Karpas-422 (cell line): ENCODE results near the gene KATNIP. TPM values are rescaled to one million over a fixed set of nuclear protein-coding genes. Genes with fewer than 3 reads are reported as not detected.

Experiments
- DNase-seq: peaks from one replicate; pipeline ENCODE4 v3.0.0-alpha.2; 2015
- H2AFZ ChIP-seq: fragments of 200-600 bp; sonication (generic); 2 replicates; pipeline ENCODE4 v1.6.1; 2014; ENCODE audit warnings: antibody characterized with exemption, low read length, mixed read lengths
- H3K27ac ChIP-seq: fragments of 200-600 bp; sonication (generic); 2 replicates; pipeline ENCODE4 v1.5.1; 2014; ENCODE audit warnings: mild to moderate bottlenecking, low read length, moderate library complexity
- H3K27me3 ChIP-seq: fragments of 200-600 bp; sonication (generic); 2 replicates; pipeline ENCODE4 v1.6.1; 2014; ENCODE audit warnings: low read length, mixed read lengths
- H3K36me3 ChIP-seq: fragments of 200-600 bp; sonication (generic); 2 replicates; pipeline ENCODE4 v1.6.1; 2014; ENCODE audit warnings: low read length, mixed read lengths; ENCODE audit not compliant: insufficient read depth
- H3K4me1 ChIP-seq: fragments of 200-600 bp; sonication (generic); 2 replicates; pipeline ENCODE4 v1.6.1; 2014; ENCODE audit warnings: mild to moderate bottlenecking, low read length, mixed read lengths
- H3K4me2 ChIP-seq: fragments of 200-600 bp; sonication (generic); 2 replicates; pipeline ENCODE4 v1.6.1; 2014; ENCODE audit warnings: low read length, low read depth, mild to moderate bottlenecking; ENCODE audit not compliant: poor library complexity, severe bottlenecking
- H3K4me3 ChIP-seq: fragments of 200-600 bp; sonication (generic); 2 replicates; pipeline ENCODE4 v1.5.1; 2014; ENCODE audit warnings: mild to moderate bottlenecking, antibody characterized with exemption, low read length, mixed read lengths
- H3K79me2 ChIP-seq: fragments of 200-600 bp; sonication (generic); 2 replicates; pipeline ENCODE4 v1.6.1; 2014; ENCODE audit warnings: mild to moderate bottlenecking, low read length, mixed read lengths
- H3K9ac ChIP-seq: fragments of 200-600 bp; sonication (generic); 2 replicates; pipeline ENCODE4 v1.6.0; 2014; ENCODE audit warnings: low read length
- H3K9me2 ChIP-seq: fragments of 200-600 bp; sonication (generic), shearing (Covaris generic); replicated peaks from 2 replicates; pipeline ENCODE4 v1.6.0; 2014; ENCODE audit warnings: mild to moderate bottlenecking, low read length, moderate library complexity; ENCODE audit not compliant: insufficient read depth
- H3K9me3 ChIP-seq: fragments of 300-700, 200-600 bp; sonication (generic); 2 replicates; pipeline ENCODE4 v1.6.1; 2014; ENCODE audit warnings: low read length, mixed read lengths
- H4K20me1 ChIP-seq: fragments of 200-600 bp; sonication (generic); 2 replicates; pipeline ENCODE4 v1.6.1; 2014; ENCODE audit warnings: mild to moderate bottlenecking, antibody characterized with exemption, low read length, low read depth; ENCODE audit not compliant: insufficient read depth
- total RNA-seq: library from RNA; depleted of rRNA; stranded (reverse); fragments of >200 nt; shearing (Covaris generic); gene quantifications from 2 replicates; pipeline ENCODE4 v1.2.3, GENCODE V29; 2014; ENCODE audit warnings: low replicate concordance

The KATNIP gene
- total RNA-seq, 1 experiment from 2014 or later, result 8.5 TPM

GRCh38 chr16:27528294-27528693 is 21.6 kb upstream of the KATNIP start:
- H3K9me3 ChIP-seq, result no peaks in the 10 kb centered on the region
- H4K20me1 ChIP-seq, result no peaks in the 10 kb centered on the region
- no peaks in the 10 kb centered on the region for H3K9me2 ChIP-seq
- no peak overlapping the region for H2AFZ ChIP-seq
- peaks cover 3% of the 10 kb centered on the region; the same call in 1 of the 2 replicates for H3K36me3 ChIP-seq
- no peak overlapping the region for H3K4me3 ChIP-seq
- H3K4me2 ChIP-seq, result no peak overlapping the region
- H3K79me2 ChIP-seq, result no peaks in the 10 kb centered on the region
- no peaks in the 10 kb centered on the region for H3K4me1 ChIP-seq
- H3K27me3 ChIP-seq, result no peaks in the 10 kb centered on the region
- H3K9ac ChIP-seq, result no peak overlapping the region
- H3K27ac ChIP-seq, result no peak overlapping the region
- DNase-seq, result no peak

DNA sequence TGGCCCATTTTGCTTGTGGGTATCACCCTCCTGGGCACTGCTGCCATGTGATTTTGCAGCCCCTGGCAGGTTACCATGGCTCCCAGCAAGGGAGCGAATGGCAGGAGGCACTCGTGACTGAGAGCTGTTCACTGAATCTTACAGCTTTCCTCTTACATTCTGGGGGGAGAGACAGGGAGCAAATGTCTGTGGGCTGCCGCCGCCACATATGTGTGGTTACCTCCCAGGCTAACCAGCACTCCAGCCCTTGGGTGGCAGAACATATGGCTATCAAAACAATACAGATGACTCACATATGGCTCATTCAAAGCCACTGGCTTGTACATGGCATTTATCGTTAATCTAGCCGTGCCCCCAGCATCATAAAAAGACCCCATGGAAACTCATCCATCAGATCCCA is 20.0 kb upstream of the KATNIP start:
- H3K9ac ChIP-seq, result no peak overlapping the region
- H3K4me3 ChIP-seq, result no peak overlapping the region
- H3K9me3 ChIP-seq, result no peaks in the 10 kb centered on the region
- H3K4me2 ChIP-seq, result no peak overlapping the region
- H2AFZ ChIP-seq, result no peak overlapping the region
- no peaks in the 10 kb centered on the region for H3K27me3 ChIP-seq
- H3K27ac ChIP-seq, result no peak overlapping the region
- DNase-seq, result no peak
- H3K79me2 ChIP-seq, result no peaks in the 10 kb centered on the region
- no peaks in the 10 kb centered on the region for H3K4me1 ChIP-seq
- H3K36me3 ChIP-seq, result peaks cover 10% of the 10 kb centered on the region; the same call in 1 of the 2 replicates
- H3K9me2 ChIP-seq, result no peaks in the 10 kb centered on the region
- H4K20me1 ChIP-seq, result no peaks in the 10 kb centered on the region

DNA sequence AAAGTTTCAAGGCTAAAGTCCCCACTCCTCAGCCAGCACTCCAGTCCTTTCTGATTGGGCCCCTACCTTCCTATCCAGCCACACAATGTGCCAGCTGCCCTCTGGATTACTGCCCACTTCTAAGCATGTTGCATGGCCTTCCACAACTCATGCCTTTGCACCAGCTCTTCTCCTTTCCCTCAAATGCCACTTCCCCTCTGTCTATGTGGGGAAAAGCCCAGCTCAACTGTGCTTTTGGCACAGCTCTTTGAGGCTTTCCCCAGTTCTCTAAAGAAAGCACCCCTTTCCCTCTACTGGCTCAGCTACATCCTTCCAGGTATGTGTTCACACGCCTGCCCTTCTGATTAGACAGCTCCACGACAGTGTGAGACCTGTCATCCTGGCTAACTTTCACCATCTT is 18.8 kb upstream of the KATNIP start:
- Histone ChIP-seq H3K27ac (no peak overlapping the region), H4K20me1 (no peaks in the 10 kb centered on the region), H3K36me3 (peaks cover 11% of the 10 kb centered on the region; the same call in 1 of the 2 replicates), H2AFZ (no peak overlapping the region), H3K27me3 (no peaks in the 10 kb centered on the region), H3K4me3 (no peak overlapping the region), H3K9ac (no peak overlapping the region), H3K4me1 (no peaks in the 10 kb centered on the region), H3K9me3 (no peaks in the 10 kb centered on the region), H3K79me2 (no peaks in the 10 kb centered on the region), H3K9me2 (no peaks in the 10 kb centered on the region), H3K4me2 (no peak overlapping the region)
- no peak for DNase-seq

DNA sequence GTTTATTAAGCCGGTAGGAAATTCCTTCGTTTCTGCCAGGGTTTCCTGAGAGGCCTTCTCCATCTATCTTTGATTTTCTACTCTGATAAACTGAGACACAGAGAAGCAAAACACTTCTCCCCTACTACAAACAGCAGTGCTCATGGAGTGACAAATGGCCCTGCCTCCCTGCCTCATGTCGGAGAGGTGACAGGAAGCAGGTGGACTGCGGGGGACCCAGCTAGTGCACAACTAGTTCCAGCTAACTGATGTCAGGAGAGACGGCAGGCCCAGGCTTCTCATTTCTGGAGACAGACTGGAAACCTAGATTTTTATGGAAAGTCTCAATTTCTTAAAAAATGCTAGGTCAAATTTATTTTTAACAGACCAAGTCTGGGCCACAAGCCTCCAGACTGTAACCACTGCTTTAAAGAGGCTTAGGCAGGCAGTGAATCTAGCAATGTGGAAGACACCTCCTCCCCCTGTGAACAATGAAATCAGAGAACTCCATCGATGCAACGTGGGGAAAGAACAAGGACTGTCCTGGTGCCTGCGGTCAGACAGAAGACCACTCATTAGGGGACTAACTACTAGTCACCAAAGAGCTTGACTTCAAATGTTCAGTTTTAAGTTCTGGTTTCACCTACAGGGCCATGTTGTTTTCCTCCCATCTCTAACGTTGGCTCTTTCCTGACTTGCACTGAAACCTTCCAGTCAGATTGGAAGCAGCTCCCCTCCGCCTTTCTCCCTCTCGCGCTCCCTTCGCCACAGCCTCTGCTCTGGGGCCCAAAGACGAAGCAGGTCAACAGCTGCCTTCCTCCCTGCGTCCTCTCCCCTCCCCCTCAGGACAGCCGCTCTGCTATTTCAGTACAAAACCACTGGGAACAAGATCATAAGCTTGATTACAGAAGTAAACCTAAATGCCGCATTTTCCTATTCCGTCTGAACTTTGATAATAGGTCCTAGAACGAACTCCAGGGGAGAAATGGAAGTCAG is 17.8 kb upstream of the KATNIP start:
- Histone ChIP-seq H3K4me3 (no peak overlapping the region), H3K9ac (no peak overlapping the region), H3K27ac (no peak overlapping the region)

GRCh38 chr16:27534256-27534655 is 15.7 kb upstream of the KATNIP start:
- Histone ChIP-seq H3K36me3 (peaks cover 12% of the 10 kb centered on the region; the same call in 1 of the 2 replicates), H3K4me1 (no peaks in the 10 kb centered on the region; the same call in 1 of the 2 replicates), H3K9ac (no peak overlapping the region), H3K27ac (no peak overlapping the region), H3K79me2 (no peaks in the 10 kb centered on the region), H4K20me1 (no peaks in the 10 kb centered on the region), H3K4me2 (no peak overlapping the region), H3K27me3 (no peaks in the 10 kb centered on the region), H3K4me3 (no peak overlapping the region), H2AFZ (no peak overlapping the region), H3K9me3 (no peaks in the 10 kb centered on the region), H3K9me2 (no peaks in the 10 kb centered on the region)
- DNase-seq, result no peak

More for the DNA sequence above, 17.8 kb upstream of the KATNIP start:
- Histone ChIP-seq H3K27me3 (no peaks in the 10 kb centered on the region), H3K9me3 (no peaks in the 10 kb centered on the region), H4K20me1 (no peaks in the 10 kb centered on the region), H2AFZ (no peak overlapping the region), H3K9me2 (no peaks in the 10 kb centered on the region), H3K4me1 (no peaks in the 10 kb centered on the region), H3K4me2 (no peak overlapping the region), H3K79me2 (no peaks in the 10 kb centered on the region), H3K36me3 (peaks cover 11% of the 10 kb centered on the region; the same call in 1 of the 2 replicates)
- DNase-seq, result no peak

DNA sequence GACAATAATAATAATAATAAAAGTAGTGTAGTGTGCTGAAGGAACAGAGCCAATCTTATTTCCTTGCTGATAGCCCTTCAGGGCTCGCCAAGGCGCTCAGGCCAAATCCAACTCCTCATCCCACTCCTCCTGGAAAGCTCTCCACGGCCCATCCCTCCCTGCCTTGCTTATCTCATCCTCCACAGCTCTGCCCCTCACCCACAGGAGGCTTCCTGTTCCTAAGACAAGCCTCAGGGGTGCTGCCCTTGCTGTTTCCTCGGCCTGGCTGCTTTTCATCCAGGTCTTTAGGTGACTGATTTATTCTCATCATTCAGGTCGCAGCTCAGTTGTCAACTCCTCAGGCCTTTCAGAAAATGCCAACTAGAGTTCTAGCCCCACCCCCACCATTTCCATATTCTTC is 11.4 kb upstream of the KATNIP start:
- Histone ChIP-seq H3K9me2 (no peaks in the 10 kb centered on the region), H3K4me1 (no peaks in the 10 kb centered on the region; the same call in 1 of the 2 replicates), H3K79me2 (no peaks in the 10 kb centered on the region; the same call in 1 of the 2 replicates), H3K27ac (no peak overlapping the region), H3K9ac (no peak overlapping the region), H4K20me1 (no peaks in the 10 kb centered on the region), H3K4me3 (no peak overlapping the region), H3K36me3 (peaks cover 24% of the 10 kb centered on the region; the same call in 1 of the 2 replicates), H2AFZ (no peak overlapping the region), H3K9me3 (no peaks in the 10 kb centered on the region), H3K27me3 (no peaks in the 10 kb centered on the region), H3K4me2 (no peak overlapping the region)
- DNase-seq, result no peak

DNA sequence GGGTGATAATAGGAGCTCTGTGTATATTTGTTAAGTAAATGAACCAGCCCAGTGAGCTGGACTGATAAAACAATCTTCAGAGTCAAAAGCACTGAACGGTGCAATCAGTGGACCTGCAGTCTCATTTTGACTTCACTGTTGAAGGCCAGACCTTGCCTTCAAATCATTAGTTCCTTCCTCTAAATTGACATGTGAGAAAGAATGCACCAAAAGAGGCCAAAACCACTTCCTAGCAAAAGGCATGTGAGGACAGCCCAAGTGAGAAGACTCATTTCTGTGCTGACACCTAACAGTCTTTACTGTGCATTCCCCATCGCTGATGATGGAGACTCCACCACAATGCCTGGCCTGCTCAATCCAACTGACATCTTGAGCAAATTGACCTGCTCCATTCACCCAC is 10.8 kb upstream of the KATNIP start:
- no peaks in the 10 kb centered on the region for H3K9me3 ChIP-seq
- H3K9ac ChIP-seq, result no peak overlapping the region
- no peak overlapping the region for H3K4me2 ChIP-seq
- no peaks in the 10 kb centered on the region for H3K9me2 ChIP-seq
- H4K20me1 ChIP-seq, result no peaks in the 10 kb centered on the region
- no peak overlapping the region for H3K27ac ChIP-seq
- no peaks in the 10 kb centered on the region; the same call in 1 of the 2 replicates for H3K4me1 ChIP-seq
- no peaks in the 10 kb centered on the region; the same call in 1 of the 2 replicates for H3K79me2 ChIP-seq
- H2AFZ ChIP-seq, result no peak overlapping the region
- DNase-seq, result no peak
- H3K4me3 ChIP-seq, result no peak overlapping the region
- peaks cover 25% of the 10 kb centered on the region; the same call in 1 of the 2 replicates for H3K36me3 ChIP-seq
- H3K27me3 ChIP-seq, result no peaks in the 10 kb centered on the region

GRCh38 chr16:27539636-27540035 is 10.3 kb upstream of the KATNIP start:
- no peak for DNase-seq
- Histone ChIP-seq H3K4me1 (no peaks in the 10 kb centered on the region; the same call in 1 of the 2 replicates), H3K27me3 (no peaks in the 10 kb centered on the region), H3K4me2 (no peak overlapping the region), H3K79me2 (no peaks in the 10 kb centered on the region; the same call in 1 of the 2 replicates), H3K9me2 (no peaks in the 10 kb centered on the region), H2AFZ (no peak overlapping the region), H3K36me3 (peaks cover 21% of the 10 kb centered on the region; the same call in 1 of the 2 replicates), H3K9ac (no peak overlapping the region), H4K20me1 (no peaks in the 10 kb centered on the region), H3K9me3 (no peaks in the 10 kb centered on the region), H3K4me3 (no peak overlapping the region), H3K27ac (no peak overlapping the region)
